Epidermal melanocyte (primary cell): ENCODE measurements around the gene SHCBP1L.
"Not testable (repeated sequence)": the region's sequence is repeated elsewhere in the genome, so short reads cannot be mapped to it uniquely, and the experiment has no call there.

Experiments
- DNase-seq: peaks from one replicate; pipeline ENCODE4 v3.0.0; 2011; ENCODE audit warnings: low spot score; ENCODE audit not compliant: insufficient read length

Gene SHCBP1L

DNA sequence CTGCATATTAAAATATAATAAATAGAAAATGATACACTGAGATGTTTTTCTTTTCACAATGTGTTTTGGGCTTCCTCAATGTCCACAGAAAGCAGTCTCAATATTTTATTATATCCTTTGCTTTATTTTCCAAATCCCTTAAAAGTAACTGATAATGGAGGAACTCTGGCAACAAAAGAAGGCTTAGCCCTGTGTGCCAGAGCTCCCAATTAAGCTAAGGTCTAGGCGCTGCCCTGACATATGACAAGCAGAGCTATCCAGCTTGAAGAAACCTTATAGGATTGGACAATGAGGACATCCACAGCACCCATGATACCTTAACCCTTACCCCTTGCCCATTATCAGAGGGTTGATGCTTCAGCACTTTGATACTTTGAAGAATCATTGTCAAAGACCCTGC lies 12.9 kb upstream of the SHCBP1L start:
- DNase-seq = no peak

- DNase-seq = no peak
Measured at GRCh38 chr1:182965096-182965495, 12.1 kb upstream of the SHCBP1L start.

DNA sequence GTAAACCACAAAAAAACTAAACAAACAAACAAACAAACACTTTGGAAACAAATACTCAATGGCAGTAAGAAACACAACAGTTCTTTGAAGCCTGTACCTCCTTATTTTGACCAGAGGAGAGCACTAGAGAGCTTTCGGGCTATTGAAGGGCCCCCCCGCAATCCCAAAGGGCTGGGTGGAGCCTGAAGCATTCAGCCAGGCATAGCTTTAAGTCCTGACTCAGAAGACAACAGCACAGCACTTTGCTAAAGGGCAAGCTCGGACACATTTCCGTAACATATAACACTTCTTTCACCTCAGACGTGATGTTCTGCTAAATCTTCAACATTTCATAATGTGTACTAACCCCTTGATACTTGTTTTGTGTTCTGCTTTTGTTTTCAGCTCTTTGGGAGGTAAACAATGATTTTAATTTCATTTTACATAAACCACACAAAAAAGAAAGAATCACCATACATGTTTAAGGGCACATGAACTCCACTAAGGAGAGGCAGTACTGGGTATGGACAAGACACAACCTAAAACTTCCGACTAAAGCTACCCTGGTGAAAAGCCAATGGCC lies 9.7 kb upstream of the SHCBP1L start:
- peak; percentile 92 for DNase-seq

GRCh38 chr1:182960046-182960445 lies 7.1 kb upstream of the SHCBP1L start:
- DNase-seq = no peak

DNA sequence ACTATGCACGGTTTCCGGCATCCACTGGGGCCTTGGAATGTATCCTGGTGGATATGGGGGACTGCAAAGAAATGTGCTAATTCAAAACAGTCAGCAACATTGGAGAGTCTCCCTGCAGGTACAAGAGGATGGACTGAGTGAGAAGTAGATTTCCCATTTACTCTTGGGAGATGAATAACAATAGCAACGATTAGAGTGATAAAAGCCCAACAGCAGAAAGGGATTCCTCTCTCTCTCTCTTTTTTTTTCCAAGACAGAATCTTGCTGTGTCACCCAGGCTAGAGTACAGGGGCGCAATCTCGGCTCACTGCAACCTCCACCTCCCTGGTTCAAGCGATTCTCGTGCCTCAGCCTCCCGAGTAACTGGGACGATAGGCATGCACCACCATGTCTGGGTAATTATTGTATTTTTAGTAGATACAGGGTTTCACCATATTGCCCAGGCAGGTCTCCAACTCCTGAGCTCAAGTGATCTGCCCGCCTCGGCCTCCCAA lies 5.0 kb upstream of the SHCBP1L start:
- no peak for DNase-seq

- DNase-seq = no peak
Measured at GRCh38 chr1:182956708-182957365, 3.9 kb upstream of the SHCBP1L start.

DNA sequence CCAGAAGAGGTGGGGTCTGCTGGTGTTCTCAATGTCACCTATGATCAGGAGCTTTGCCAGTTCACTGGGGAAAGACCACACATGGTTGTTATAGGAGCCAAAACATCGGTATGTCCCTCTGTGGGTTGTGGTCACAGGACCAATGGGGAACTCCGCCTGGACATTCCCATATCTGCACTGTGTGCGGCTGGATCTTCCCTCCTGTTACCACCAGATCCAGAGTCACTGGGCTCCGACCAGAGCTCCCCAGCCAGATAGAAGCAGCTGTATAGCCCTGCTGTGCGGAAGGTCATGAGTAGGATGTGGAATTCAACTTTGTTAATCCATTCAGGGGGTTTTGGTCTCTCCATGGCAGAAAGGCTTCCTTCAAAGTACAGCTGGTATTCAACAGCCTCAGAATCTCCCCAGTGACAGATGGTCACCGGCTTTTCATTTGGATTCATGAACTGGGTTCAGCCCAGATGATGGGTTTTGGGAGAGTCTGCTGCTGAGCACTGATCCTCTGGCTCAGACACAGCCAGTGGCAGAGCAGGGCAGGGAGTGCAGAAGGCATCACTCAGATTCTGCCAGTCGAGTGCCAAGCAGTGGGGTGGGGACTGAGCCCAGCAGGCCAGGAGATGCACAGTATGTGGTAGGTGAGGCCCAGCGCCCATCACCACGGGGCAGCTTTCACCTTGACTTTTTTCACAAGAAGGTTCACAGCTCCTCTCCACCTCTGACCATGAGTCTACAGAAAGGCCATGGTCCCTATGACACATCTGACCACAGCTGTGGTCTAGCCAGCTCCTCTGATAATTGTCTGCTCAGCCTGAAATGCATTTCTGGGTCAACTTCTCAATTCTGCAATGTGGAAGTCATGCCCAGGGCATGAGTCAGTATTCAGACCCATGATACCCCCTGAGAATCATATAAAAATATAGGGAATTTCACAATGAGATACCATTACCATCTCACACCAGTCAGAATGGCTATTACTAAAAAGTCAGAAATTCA lies 2.9 kb upstream of the SHCBP1L start:
- DNase-seq = peak; percentile 54

DNA sequence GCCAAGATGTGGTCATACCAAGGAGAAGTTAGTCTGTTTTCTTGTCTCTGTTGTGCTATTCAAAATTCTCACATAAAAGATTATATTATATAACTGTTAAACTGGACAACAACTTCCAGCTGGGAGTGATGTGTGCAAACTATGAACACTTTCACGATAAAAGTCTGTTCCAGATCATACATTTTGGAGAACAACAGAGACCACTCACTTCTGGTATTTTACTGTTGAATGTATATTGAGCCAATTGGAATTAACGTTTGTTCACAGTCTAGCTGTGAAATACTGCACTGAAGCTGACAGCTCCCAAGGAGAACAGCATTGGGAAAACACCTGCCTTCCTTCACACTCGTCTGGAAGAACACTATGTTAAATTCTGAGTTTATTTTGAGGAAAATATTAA lies 860 bp upstream of the SHCBP1L start:
- DNase-seq = no peak

DNA sequence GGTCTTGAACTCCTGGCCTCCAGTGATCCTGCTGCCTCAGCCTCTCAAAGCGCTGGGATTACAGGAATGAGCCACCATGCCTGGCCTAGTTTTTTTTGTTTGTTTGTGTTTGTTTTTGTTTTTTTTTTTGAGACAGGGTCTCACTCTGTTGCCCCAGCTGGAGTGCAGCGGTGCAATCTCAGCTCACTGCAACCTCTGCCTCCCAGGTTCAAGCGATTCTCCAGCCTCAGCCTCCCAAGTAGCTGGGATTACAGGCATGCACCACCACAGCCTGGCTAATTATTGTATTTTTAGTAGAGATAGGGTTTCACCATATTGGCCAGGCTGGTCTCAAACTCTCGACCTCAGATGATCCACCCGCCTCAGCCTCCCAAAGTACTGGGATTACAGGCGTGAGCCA lies 9.6 kb downstream of the SHCBP1L start:
- DNase-seq = not testable (repeated sequence)

DNA sequence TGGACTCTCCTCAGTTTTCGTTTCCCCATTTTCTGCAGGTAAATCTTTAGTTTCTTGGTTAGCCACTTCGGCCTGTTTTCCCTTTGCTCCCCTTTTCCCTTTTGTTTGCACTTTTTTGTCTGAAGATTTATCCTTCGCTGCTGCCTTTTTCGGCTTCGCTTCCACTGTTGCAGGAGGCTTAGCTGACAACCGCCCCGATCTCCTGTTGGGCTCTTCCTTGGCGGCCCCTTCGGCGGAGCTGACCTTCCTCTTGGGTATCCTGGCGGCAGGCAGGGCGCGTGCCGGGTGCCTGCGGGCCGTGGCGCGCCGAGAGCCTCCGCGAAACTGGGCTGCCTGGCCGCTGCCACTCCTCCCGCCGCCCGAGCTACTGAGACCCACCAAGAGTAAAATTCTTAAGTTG lies 10.8 kb downstream of the SHCBP1L start:
- not testable (repeated sequence) for DNase-seq

DNA sequence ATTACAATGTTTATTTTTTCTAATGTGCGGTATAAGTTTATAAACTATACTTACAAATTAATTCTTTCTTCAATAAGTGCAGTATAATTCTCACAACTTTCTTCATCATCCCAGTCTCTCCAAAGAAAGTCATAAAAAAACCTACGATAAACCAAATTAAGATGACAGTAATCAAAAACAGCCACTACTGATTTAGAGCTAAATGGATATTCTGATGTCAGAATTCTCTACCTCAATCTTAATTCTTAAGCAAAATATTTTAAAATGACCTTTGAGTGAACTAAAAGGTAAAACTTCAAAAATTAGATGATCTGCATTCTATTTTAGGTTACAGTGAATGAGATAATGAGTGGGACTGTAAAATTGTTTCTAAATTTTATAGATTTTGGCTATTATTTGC lies 13.6 kb downstream of the SHCBP1L start:
- DNase-seq = no peak

DNA sequence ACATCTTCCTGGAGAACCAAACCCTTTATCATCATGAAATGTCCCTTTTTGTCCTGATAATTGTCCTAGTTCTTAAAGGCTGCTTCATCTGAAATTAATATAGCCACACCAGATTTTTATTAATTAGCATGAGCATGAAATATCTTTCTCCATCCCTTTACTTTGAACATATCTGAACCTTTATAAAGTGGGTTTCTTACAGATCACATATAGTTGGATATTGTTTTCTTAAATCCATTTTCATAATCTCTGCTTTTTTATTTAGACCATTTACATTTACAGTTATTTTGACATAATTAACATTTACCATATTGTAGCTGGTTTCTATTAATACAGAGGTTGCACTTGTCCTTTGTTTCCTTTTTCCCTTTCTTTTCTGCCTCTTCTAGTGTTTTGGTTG lies 17.2 kb downstream of the SHCBP1L start:
- no peak for DNase-seq

GRCh38 chr1:182930985-182931384 lies 22.0 kb downstream of the SHCBP1L start:
- DNase-seq = no peak

- DNase-seq = no peak
Measured at GRCh38 chr1:182927693-182928433, 25.1 kb downstream of the SHCBP1L start.

DNA sequence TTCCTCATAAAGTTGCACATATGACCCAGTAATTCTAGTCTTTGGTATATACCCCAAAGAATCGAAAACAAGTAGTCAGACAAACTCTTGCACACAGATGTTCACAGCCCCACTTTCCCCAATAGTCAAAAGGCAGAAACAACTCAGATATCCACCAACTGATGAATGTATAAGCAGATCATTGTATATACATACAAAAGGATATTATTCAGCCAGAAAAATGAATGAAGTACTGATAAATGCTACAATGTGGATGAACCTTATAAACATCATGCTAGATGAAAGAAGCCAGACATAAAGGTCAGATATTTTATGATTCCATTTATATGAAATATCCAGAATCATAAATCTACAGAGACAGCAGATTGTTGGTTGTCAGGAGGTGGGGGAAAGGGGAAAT lies 27.3 kb downstream of the SHCBP1L start:
- no peak for DNase-seq

GRCh38 chr1:182917378-182917777 lies 35.6 kb downstream of the SHCBP1L start:
- DNase-seq = no peak

DNA sequence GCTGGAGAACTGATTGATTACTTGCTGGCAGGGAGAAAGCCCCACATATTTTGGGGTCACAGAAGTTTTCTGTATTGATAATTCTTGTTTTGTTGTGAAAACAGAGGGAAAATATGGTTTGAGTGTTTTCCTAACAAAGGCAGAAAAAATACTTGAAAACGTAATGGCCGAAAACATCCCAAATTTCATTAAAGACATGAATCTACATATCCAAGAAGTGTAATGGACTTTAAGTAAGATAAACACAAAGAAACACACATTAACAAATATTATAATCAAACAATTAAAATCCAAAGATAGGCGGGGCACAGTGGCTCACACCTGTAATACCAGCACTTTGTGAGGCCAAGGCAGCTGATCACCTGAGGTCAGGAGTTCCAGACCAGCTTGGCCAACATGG lies 39.6 kb downstream of the SHCBP1L start:
- no peak for DNase-seq

- no peak for DNase-seq
Measured at GRCh38 chr1:182910143-182910542, 42.8 kb downstream of the SHCBP1L start.

- DNase-seq = no peak
Measured at GRCh38 chr1:182909578-182909977, 43.4 kb downstream of the SHCBP1L start.

DNA sequence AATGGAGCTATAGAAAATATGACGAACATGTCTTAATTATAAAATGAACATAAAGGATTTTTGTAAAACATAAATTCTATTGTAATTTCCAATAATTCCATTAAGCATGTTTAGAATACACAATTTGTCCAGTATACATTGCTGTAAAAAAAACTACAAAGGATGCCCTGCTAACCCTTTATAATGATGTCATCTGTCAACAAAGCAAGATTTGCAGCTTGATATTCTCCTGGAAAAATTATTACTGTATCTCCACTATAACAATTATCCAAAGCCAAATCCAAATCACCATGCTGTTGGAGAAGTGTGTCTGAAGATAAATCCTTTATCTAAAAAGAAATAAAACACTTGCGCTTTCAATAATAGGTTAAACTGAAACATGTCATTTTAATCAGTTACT lies 47.6 kb downstream of the SHCBP1L start:
- no peak for DNase-seq

- not testable (repeated sequence) for DNase-seq
Measured at GRCh38 chr1:182901946-182902345, 51.0 kb downstream of the SHCBP1L start.
